GM10248 (cell line): ENCODE measurements around the gene CCL7.

Experiments used
- CTCF ChIA-PET: fragments of 300-600 bp; sonication (Branson Sonifier 250); formaldehyde crosslinking; extraction: SDS; loops from one replicate; lab custom pipeline; 2021; ENCODE audit warnings: antibody characterized with exemption; lab: Yijun Ruan, JAX
- POLR2A ChIA-PET: fragments of 350-650 bp; sonication (Branson Sonifier 250); formaldehyde crosslinking; extraction: SDS; loops from one replicate; lab custom pipeline; 2020; ENCODE audit warnings: antibody characterized with exemption; lab: Yijun Ruan, JAX
- DNase-seq: peaks from one replicate; pipeline ENCODE4 v3.0.0; 2012; ENCODE audit errors: extremely low spot score
- CTCF ChIP-seq: IDR thresholded peaks from 2 replicates; pipeline ENCODE4 v1.5.1; 2012; ENCODE audit warnings: mild to moderate bottlenecking, low read depth; ENCODE audit errors: extremely low read depth, missing control alignments, control extremely low read depth

Gene CCL7

GRCh38 chr17:34311291-34311690 is 41.3 kb downstream of the CCL7 start:
- POLR2A ChIA-PET = no interaction called here
- DNase-seq = no peak
- CTCF ChIA-PET = no interaction called here
- no peak for TF ChIP-seq CTCF

- no peak for TF ChIP-seq CTCF
These were observed 42.1 kb downstream of the CCL7 start for GRCh38 chr17:34312080-34312479.

GRCh38 chr17:34313164-34313563 is 43.1 kb downstream of the CCL7 start:
- TF ChIP-seq CTCF = no peak
- no peak for DNase-seq
- CTCF ChIA-PET = interaction anchor here (1.0 kb wide), 1 partner anchor 49 kb away, joined by 4 read pairs; no protein-coding TSS in a partner anchor
- POLR2A ChIA-PET = no interaction called here

More at GRCh38 chr17:34312080-34312479, 42.1 kb downstream of the CCL7 start:
- DNase-seq = no peak
- ChIA-PET POLR2A (no interaction called here), CTCF (interaction anchor here (0.8 to 1.0 kb wide), 2 partner anchors 10 to 50 kb away, joined by 3 to 4 read pairs; no protein-coding TSS in a partner anchor)

GRCh38 chr17:34314279-34314678 is 44.3 kb downstream of the CCL7 start:
- ChIA-PET POLR2A (no interaction called here), CTCF (no interaction called here)
- no peak for DNase-seq
- no peak for TF ChIP-seq CTCF

- ChIA-PET POLR2A (no interaction called here), CTCF (interaction anchor here (1.5 kb wide), 1 partner anchor 42 kb away, joined by 3 read pairs; no protein-coding TSS in a partner anchor)
- no peak for DNase-seq
- no peak for TF ChIP-seq CTCF
These were observed 48.5 kb downstream of the CCL7 start for GRCh38 chr17:34318474-34318873.

- TF ChIP-seq CTCF = no peak
- DNase-seq = no peak
- CTCF ChIA-PET = interaction anchor here (1.0 to 1.5 kb wide), 2 partner anchors 42 to 119 kb away, joined by 3 read pairs; no protein-coding TSS in a partner anchor
- POLR2A ChIA-PET = no interaction called here
These were observed 49.0 kb downstream of the CCL7 start, which contains the start of gene CCL8 for GRCh38 chr17:34319039-34319483. CCL8 (plus strand) TSS chr17:34319435; CDS start chr17:34319502, 67 bp downstream.
